Renal cortical epithelial cell (primary cell): Measurements from ENCODE around the gene GALNT10. TPM values are rescaled to one million over a fixed set of nuclear protein-coding genes. Genes with fewer than 3 reads are reported as not detected.

Experiments used
- DNase-seq: peaks from one replicate; pipeline ENCODE4 v3.0.0-alpha.2; 2011; ENCODE audit warnings: low read depth
- total RNA-seq: library from RNA; depleted of rRNA; stranded (reverse); fragments of >200 nt; gene quantifications from 2 replicates; pipeline ENCODE4 v1.2.3, GENCODE V29; 2014

GALNT10 gene
- total RNA-seq, 1 donor from 2014 or later: 78.5 TPM

- DNase-seq: no peak
Measured at GRCh38 chr5:154202379-154203260, 12.1 kb downstream of the GALNT10 start.

- DNase-seq: no peak
Measured at GRCh38 chr5:154203798-154204578, 13.5 kb downstream of the GALNT10 start.

- DNase-seq: no peak
Measured at GRCh38 chr5:154205441-154206117, 15.0 kb downstream of the GALNT10 start.

GRCh38 chr5:154206311-154206710 lies 15.8 kb downstream of the GALNT10 start:
- no peak for DNase-seq

GRCh38 chr5:154207204-154207603 lies 16.7 kb downstream of the GALNT10 start:
- DNase-seq: no peak

GRCh38 chr5:154209591-154210081 lies 19.1 kb downstream of the GALNT10 start:
- no peak for DNase-seq

GRCh38 chr5:154210163-154210562 lies 19.6 kb downstream of the GALNT10 start:
- no peak for DNase-seq

- DNase-seq: peak; percentile 20
Measured at GRCh38 chr5:154211641-154212390, 21.3 kb downstream of the GALNT10 start.

GRCh38 chr5:154213592-154213991 lies 23.1 kb downstream of the GALNT10 start:
- DNase-seq: no peak

- peak; percentile 81 for DNase-seq
Measured at GRCh38 chr5:154214371-154215106, 24.0 kb downstream of the GALNT10 start.

GRCh38 chr5:154215571-154216325 lies 25.2 kb downstream of the GALNT10 start:
- no peak for DNase-seq

GRCh38 chr5:154217462-154217861 lies 26.9 kb downstream of the GALNT10 start:
- no peak for DNase-seq

- DNase-seq: no peak
Measured at GRCh38 chr5:154218786-154219185, 28.3 kb downstream of the GALNT10 start.

- DNase-seq: peak; percentile 86
Measured at GRCh38 chr5:154220625-154221024, 30.1 kb downstream of the GALNT10 start.

GRCh38 chr5:154221371-154221896 lies 30.9 kb downstream of the GALNT10 start:
- peak; percentile 95 for DNase-seq

GRCh38 chr5:154222414-154222813 lies 31.9 kb downstream of the GALNT10 start:
- DNase-seq: no peak

GRCh38 chr5:154223320-154223719 lies 32.8 kb downstream of the GALNT10 start:
- no peak for DNase-seq

- DNase-seq: no peak
Measured at GRCh38 chr5:154227090-154227489, 36.6 kb downstream of the GALNT10 start.

GRCh38 chr5:154228696-154229095 lies 38.2 kb downstream of the GALNT10 start:
- no peak for DNase-seq

- DNase-seq: no peak
Measured at GRCh38 chr5:154230526-154230925, 40.0 kb downstream of the GALNT10 start.
